BLaER1 treated with 17β-estradiol and CSF1 and Interleukin-3, amounts not matched to agents 10 nM and 100 nM (cell line): ENCODE results near the gene MAP4K4.
A peak's percentile ranks its signal among the peaks of the same experiment; 100 is the strongest.

Experiments used
- H3K27ac ChIP-seq, 11 experiments: shearing (Covaris generic); formaldehyde crosslinking; 2 replicates each; pipeline ENCODE4 v1.8.1; 2022
- H3K27me3 ChIP-seq, 11 experiments: shearing (Covaris generic); formaldehyde crosslinking; 2 replicates each; pipeline ENCODE4 v1.8.1; 2022
- H3K36me3 ChIP-seq, 11 experiments: shearing (Covaris generic); formaldehyde crosslinking; 2 replicates each; pipeline ENCODE4 v1.8.1; 2022
- H3K4me1 ChIP-seq, 10 experiments: shearing (Covaris generic); formaldehyde crosslinking; 2 replicates each; pipeline ENCODE4 v1.8.1; 2022
- H3K4me2 ChIP-seq, 11 experiments: shearing (Covaris generic); formaldehyde crosslinking; 2 replicates each; pipeline ENCODE4 v1.8.1; 2022
- H3K4me3 ChIP-seq, 10 experiments: shearing (Covaris generic); formaldehyde crosslinking; 2 replicates each; pipeline ENCODE4 v1.8.1; 2022
- H3K9ac ChIP-seq, 11 experiments: shearing (Covaris generic); formaldehyde crosslinking; 2 replicates each; pipeline ENCODE4 v1.8.1; 2022
- H3K9me3 ChIP-seq, 11 experiments: shearing (Covaris generic); formaldehyde crosslinking; replicated peaks in 1 of 11; 2 replicates each; pipeline ENCODE4 v1.8.1; 2022
- H4K20me1 ChIP-seq, 11 experiments: shearing (Covaris generic); formaldehyde crosslinking; 2 replicates each; pipeline ENCODE4 v1.8.1; 2022
- Cebpa-rat ChIP-seq, 11 experiments: shearing (Covaris generic); IDR thresholded peaks; 2 replicates each; pipeline ENCODE4 v1.8.1; 2022

MAP4K4 gene

GRCh38 chr2:101752716-101753616 lies 55.5 kb downstream of the MAP4K4 start:
- peak overlapping the region in 2 of 11 experiments; percentile 25 to 53; a peak in 2 of 22 replicates for H3K27ac ChIP-seq
- H3K4me1 ChIP-seq, result peaks cover 49 to 80% (median 68%) of the 10 kb centered on the region in 10 experiments

GRCh38 chr2:101753720-101754490 lies 56.4 kb downstream of the MAP4K4 start:
- TF ChIP-seq Cebpa-rat (IDR thresholded peaks at IDR 0.05), result no peak
- Histone ChIP-seq H3K9ac (no peak overlapping the region), H3K9me3 (peaks cover 0 to 26% (median 5%) of the 10 kb centered on the region in 11 experiments; a peak in 10 of 22 replicates), H3K36me3 (peaks cover 0 to 43% (median 19%) of the 10 kb centered on the region in 11 experiments; a peak in 16 of 22 replicates), H3K27ac (peak overlapping the region in 4 of 11 experiments; percentile 23 to 56 (median 42); a peak in 4 of 22 replicates), H3K27me3 (no peaks in the 10 kb centered on the region), H4K20me1 (peaks cover 74 to 85% (median 85%) of the 10 kb centered on the region in 11 experiments), H3K4me3 (no peak overlapping the region), H3K4me2 (peak overlapping the region; percentile 62 to 81 (median 69)), H3K4me1 (peaks cover 49 to 83% (median 67%) of the 10 kb centered on the region in 10 experiments)

More at GRCh38 chr2:101752716-101753616, 55.5 kb downstream of the MAP4K4 start:
- Histone ChIP-seq H3K36me3 (peaks cover 0 to 48% (median 20%) of the 10 kb centered on the region in 11 experiments; a peak in 16 of 22 replicates), H3K9ac (no peak overlapping the region), H3K4me2 (peak overlapping the region; percentile 62 to 82 (median 70)), H3K9me3 (peaks cover 0 to 26% (median 10%) of the 10 kb centered on the region in 11 experiments; a peak in 12 of 22 replicates), H4K20me1 (peaks cover 71 to 82% (median 81%) of the 10 kb centered on the region in 11 experiments), H3K4me3 (no peak overlapping the region), H3K27me3 (no peaks in the 10 kb centered on the region)
- TF ChIP-seq Cebpa-rat (IDR thresholded peaks at IDR 0.05), result no peak

GRCh38 chr2:101754618-101755017 lies 57.1 kb downstream of the MAP4K4 start:
- Histone ChIP-seq H3K27ac (peak overlapping the region in 5 of 11 experiments; percentile 41 to 59 (median 50); a peak in 8 of 22 replicates), H3K9ac (0 out of 22 replicates have a peak overlapping the region, but pooled peaks of 1 of the 11 experiments have one; percentile 7), H3K4me2 (peak overlapping the region; percentile 58 to 81 (median 67)), H4K20me1 (peaks cover 74 to 89% (median 87%) of the 10 kb centered on the region in 11 experiments), H3K36me3 (peaks cover 0 to 43% (median 19%) of the 10 kb centered on the region in 11 experiments; a peak in 17 of 22 replicates), H3K9me3 (peaks cover 0 to 26% (median 5%) of the 10 kb centered on the region in 11 experiments; a peak in 10 of 22 replicates), H3K27me3 (no peaks in the 10 kb centered on the region), H3K4me1 (peaks cover 49 to 86% (median 67%) of the 10 kb centered on the region in 10 experiments), H3K4me3 (no peak overlapping the region)
- TF ChIP-seq Cebpa-rat (IDR thresholded peaks at IDR 0.05), result no peak

- Histone ChIP-seq H3K9ac (no peak overlapping the region), H3K9me3 (peaks cover 0 to 26% (median 5%) of the 10 kb centered on the region in 11 experiments; a peak in 10 of 22 replicates), H3K4me3 (no peak overlapping the region), H3K4me2 (peak overlapping the region in 4 of 11 experiments; percentile 63 to 81 (median 68); a peak in 8 of 22 replicates), H3K27me3 (no peaks in the 10 kb centered on the region), H3K36me3 (peaks cover 0 to 49% (median 17%) of the 10 kb centered on the region in 11 experiments; a peak in 18 of 22 replicates), H3K4me1 (peaks cover 41 to 79% (median 60%) of the 10 kb centered on the region in 10 experiments), H4K20me1 (peaks cover 73 to 96% (median 95%) of the 10 kb centered on the region in 11 experiments), H3K27ac (peak overlapping the region in 1 of 11 experiments; percentile 10; a peak in 1 of 22 replicates)
- TF ChIP-seq Cebpa-rat (IDR thresholded peaks at IDR 0.05), result no peak
Measured at GRCh38 chr2:101756266-101756665, 58.8 kb downstream of the MAP4K4 start.

- Histone ChIP-seq H3K27ac (no peak overlapping the region), H3K4me3 (no peak overlapping the region), H4K20me1 (peaks cover 73 to 96% (median 95%) of the 10 kb centered on the region in 11 experiments), H3K4me1 (peaks cover 39 to 79% (median 58%) of the 10 kb centered on the region in 10 experiments), H3K36me3 (peaks cover 0 to 57% (median 23%) of the 10 kb centered on the region in 11 experiments; a peak in 18 of 22 replicates), H3K9me3 (peaks cover 0 to 26% (median 5%) of the 10 kb centered on the region in 11 experiments; a peak in 10 of 22 replicates), H3K9ac (no peak overlapping the region; a peak in 1 of 22 replicates), H3K27me3 (no peaks in the 10 kb centered on the region), H3K4me2 (peak overlapping the region in 6 of 11 experiments; percentile 13 to 59 (median 44); a peak in 11 of 22 replicates)
- TF ChIP-seq Cebpa-rat (IDR thresholded peaks at IDR 0.05), result no peak
Measured at GRCh38 chr2:101758001-101758400, 60.5 kb downstream of the MAP4K4 start.

- H3K4me2 ChIP-seq, result no peak overlapping the region
- no peak for TF ChIP-seq Cebpa-rat (IDR thresholded peaks at IDR 0.05)
- H3K9ac ChIP-seq, result no peak overlapping the region
- peaks cover 0 to 56% (median 23%) of the 10 kb centered on the region in 11 experiments; a peak in 18 of 22 replicates for H3K36me3 ChIP-seq
- peaks cover 39 to 80% (median 58%) of the 10 kb centered on the region in 10 experiments for H3K4me1 ChIP-seq
- peaks cover 0 to 26% (median 5%) of the 10 kb centered on the region in 11 experiments; a peak in 10 of 22 replicates for H3K9me3 ChIP-seq
- no peak overlapping the region for H3K27ac ChIP-seq
- H3K27me3 ChIP-seq, result no peaks in the 10 kb centered on the region
- H4K20me1 ChIP-seq, result peaks cover 73 to 96% (median 95%) of the 10 kb centered on the region in 11 experiments
- H3K4me3 ChIP-seq, result no peak overlapping the region
Measured at GRCh38 chr2:101759162-101759561, 61.7 kb downstream of the MAP4K4 start.

- TF ChIP-seq Cebpa-rat (IDR thresholded peaks at IDR 0.05), result no peak
- Histone ChIP-seq H3K27ac (peak overlapping the region in 7 of 11 experiments; percentile 0 to 55 (median 32); a peak in 9 of 22 replicates), H3K4me2 (peak overlapping the region; percentile 35 to 81 (median 62)), H3K4me3 (no peak overlapping the region), H3K4me1 (peaks cover 53 to 81% (median 64%) of the 10 kb centered on the region in 10 experiments), H3K36me3 (peaks cover 0 to 23% (median 6%) of the 10 kb centered on the region in 11 experiments; a peak in 14 of 22 replicates), H3K9me3 (peaks cover 0 to 9% (median 0%) of the 10 kb centered on the region in 11 experiments; a peak in 9 of 22 replicates), H3K9ac (no peak overlapping the region; a peak in 1 of 22 replicates), H3K27me3 (no peaks in the 10 kb centered on the region), H4K20me1 (peaks cover 79 to 96% (median 95%) of the 10 kb centered on the region in 11 experiments)
Measured at GRCh38 chr2:101762451-101763171, 65.1 kb downstream of the MAP4K4 start.
